TTC549 (cell line): Measurements from ENCODE around the gene ADK.
A peak's percentile ranks its signal among the peaks of the same experiment; 100 is the strongest.
"Not testable (repeated sequence)": the region's sequence is repeated elsewhere in the genome, so short reads cannot be mapped to it uniquely, and the experiment has no call there.

Experiments
- FAIRE-seq: peaks from 2 replicates; lab custom pipeline; 2012; peaks lifted over from hg19 to GRCh38; lab: Jason Lieb, UNC

Gene ADK

DNA sequence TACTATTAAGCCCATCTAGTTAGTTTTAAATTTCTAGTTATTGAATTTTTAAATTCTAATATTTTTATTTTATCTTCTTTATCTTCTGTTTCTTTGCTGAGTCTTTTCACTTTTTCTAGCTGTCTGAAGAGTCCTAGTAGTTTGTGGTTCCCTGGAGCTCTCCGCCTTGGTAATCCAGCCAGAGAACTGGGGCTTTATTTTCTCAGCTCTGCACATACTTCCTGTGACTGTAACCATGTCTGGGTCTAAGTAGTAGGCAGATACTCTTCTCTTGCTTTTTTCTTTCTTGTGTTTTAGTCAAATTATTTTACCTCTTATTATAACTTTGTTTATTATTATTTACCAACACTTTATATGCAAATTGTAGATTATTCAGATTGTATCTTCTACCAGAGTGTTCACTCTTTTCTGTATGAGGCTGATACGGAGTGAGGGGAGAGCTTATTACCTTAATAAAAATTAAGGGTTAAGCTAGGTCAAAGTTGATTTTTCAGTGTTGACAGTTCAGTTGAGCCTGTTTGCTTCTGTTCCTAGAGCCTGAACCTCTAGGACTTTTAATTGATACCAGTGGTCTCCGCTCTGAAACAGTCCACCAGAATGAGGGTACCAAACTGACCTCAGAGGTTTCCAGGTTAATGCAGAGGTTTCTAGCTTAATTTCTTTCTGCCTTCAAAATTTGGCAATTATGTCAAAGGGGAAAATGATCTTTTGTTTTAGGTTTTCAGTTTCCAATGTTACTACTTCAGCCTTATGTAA lies 155.4 kb downstream of the ADK start:
- no peak for FAIRE-seq

DNA sequence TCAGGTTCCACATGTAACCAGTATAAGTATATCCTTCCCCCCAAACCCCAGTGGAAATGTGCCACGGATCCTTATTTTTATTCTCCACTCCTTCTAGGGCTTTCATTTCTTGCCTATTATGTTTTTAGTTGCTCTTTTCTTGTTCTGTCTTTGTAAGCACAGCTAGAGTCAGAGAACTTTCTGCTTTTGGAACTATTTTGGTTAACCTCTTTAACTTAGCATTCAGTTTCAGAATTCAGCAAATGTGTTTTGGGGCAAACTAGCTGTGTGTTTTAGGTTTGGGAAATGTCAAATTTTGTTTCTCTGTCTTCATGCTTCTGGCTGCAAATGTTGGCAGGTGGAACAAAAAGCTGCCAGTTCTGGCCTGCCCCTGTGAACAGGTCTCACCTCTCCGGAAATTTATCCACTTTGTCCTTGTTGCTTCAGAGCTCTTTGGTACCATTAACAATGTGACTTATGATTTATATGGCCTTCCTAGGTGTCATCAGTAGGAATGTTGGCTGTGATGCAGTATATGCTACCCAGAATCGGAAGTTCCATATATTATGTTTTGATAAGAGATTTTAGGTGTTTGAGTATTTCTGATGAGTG lies 156.1 kb downstream of the ADK start:
- FAIRE-seq, result no peak

GRCh38 chr10:74310652-74311257 lies 159.7 kb downstream of the ADK start:
- no peak for FAIRE-seq

DNA sequence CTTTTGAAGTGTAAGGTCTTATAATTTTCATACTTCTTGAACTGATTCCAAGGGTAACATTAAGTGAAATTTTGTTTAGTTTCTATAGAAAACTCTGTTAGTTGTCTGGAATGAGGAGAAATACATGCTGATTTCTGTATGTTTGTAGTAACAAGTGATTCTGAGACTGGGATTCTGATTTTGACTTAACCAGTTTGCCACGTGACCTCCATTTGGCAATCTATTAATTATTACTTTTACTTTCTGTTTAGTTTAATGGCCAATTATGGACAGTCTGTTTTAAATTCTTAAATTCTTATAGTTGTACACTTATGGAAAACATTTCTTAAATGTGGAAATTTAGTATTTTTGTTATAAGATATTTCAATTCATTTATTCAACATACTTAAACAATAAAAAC lies 163.1 kb downstream of the ADK start:
- FAIRE-seq, result peak; percentile 22

GRCh38 chr10:74320026-74320425 lies 169.0 kb downstream of the ADK start:
- no peak for FAIRE-seq

GRCh38 chr10:74320717-74321116 lies 169.7 kb downstream of the ADK start:
- no peak for FAIRE-seq

- no peak for FAIRE-seq
Measured at GRCh38 chr10:74322141-74322540, 171.1 kb downstream of the ADK start.

GRCh38 chr10:74322565-74322964 lies 171.5 kb downstream of the ADK start:
- FAIRE-seq, result no peak

DNA sequence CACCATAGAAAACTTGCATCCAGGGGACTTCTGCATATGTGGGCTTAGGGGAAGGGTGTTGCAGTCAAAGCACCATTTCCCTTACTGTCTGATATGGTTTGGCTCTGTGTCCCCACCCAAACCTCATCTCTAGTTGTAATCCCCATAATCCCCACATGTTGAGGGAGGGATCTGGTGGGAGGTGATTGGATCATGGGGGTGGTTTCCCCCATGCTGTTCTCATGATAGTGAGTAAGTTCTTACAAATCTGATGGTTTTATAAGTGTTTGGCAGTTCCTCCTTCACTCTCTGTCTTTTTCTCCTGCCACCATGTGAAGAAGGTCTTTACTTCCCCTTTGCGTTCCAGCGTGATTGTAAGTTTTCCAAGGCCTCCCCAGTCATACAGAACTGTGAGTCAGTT lies 177.4 kb downstream of the ADK start:
- FAIRE-seq, result no peak

DNA sequence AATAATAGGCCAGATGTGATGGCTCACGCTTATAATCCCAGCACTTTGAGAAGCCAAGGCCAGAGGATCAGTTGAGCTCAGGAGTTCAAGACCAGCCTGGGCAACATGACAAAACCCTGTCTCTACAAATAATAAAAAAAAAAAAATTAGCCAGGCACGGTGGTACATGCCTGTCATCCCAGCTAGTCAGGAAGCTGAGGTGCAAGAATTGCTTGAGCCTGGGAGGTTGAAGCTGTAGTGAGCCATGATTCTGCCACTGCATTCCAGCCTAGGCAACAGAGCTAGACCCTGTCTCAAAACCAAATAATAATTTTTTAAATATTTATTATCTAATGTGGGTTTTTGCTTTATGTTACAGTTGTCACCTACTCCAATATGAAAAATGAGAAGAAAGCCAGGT lies 178.9 kb downstream of the ADK start:
- FAIRE-seq, result no peak

GRCh38 chr10:74330646-74331045 lies 179.6 kb downstream of the ADK start:
- FAIRE-seq, result no peak

GRCh38 chr10:74332398-74332797 lies 181.4 kb downstream of the ADK start:
- no peak for FAIRE-seq

DNA sequence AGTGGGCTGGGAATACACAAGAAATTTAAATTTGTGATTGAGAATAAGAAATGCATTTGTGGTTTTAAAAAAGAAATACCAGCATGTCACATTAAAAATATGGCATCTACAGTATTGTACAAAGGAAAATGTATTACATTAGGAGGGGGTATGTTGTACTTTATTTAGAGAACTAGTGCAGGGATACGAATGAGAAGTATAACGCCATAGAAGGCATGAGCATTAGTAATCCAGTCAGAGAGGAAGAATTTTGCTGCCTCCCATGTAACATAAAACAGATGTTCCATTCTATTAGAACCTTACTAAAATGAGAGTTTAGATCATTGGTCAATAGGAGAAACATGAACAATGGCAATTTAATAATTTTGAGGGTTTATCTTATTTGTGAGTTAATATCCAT lies 182.2 kb downstream of the ADK start:
- FAIRE-seq, result no peak

DNA sequence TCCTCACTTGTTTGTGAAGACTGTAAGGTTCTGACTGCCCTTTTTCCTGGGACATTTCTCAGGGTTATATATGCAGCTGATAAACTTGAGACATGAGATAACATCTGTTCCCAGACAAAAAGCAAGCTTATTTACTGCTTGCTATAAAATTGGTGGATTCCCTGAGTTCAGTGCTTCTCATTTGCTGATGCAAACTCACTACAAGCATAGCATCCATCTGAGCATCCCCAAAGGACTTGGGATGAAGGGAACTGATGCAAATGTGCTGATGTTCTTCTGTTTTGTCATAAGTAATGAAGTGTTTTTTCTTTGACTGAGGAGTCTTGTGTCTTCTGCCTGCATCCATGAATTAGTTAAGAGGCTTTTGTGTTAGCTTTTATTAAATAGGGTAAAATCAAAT lies 183.2 kb downstream of the ADK start:
- no peak for FAIRE-seq

DNA sequence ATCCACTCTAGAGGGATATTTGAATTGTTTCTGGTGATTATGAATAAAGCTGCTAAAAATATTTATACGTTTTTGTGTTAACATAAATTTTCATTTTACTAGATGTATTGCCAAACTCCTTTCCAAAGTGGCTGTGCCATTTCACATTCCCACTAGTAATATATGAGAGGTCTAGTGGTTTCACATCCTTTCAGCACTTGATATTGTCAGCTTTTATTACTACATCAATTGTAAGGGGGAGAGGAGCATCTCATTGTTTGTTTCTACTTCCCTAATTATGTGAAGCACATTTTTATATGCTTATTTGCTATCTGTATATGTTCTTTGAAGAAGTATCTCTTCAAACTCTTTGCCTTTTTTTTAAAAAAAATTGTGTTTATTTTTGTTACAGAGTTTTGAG lies 184.5 kb downstream of the ADK start:
- FAIRE-seq, result no peak

- no peak for FAIRE-seq
Measured at GRCh38 chr10:74337330-74338016, 186.5 kb downstream of the ADK start.

DNA sequence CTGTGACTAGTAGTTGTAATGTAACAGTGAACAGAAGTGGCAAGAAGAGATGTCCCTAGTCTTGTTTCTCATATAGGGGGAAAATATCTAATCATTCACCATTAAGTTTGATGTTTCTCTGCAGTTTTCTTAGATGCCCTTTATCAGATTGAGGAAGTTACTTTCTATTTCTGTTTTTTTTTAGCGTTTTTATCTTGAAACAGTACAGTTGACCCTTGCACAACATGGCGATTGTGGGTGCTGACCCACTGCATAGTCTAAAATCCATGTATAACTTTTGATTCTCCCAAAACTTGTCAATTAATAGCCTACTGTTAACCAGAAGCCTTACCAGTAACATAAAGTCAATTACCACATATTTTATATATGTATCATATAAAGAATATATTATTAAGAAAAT lies 192.0 kb downstream of the ADK start:
- no peak for FAIRE-seq

GRCh38 chr10:74343804-74344203 lies 192.8 kb downstream of the ADK start:
- no peak for FAIRE-seq

DNA sequence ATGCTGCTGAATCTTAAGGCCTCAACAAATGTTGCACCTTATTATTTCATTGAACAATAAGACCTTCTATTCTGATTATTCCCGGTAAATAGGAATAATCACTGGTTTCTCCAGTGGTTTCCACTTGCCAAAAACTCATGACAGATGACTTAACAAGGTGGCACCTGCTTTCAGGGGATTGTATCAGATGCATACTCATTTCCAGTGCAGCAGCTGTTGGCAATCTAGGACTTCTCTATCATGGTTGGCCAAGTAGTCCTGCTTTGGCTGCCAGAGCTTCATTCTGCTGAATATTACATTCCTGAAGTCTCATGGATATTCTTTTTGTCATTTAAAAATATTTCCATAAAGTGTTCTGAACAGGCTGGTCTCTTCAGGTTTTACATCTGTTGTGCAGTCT lies 193.3 kb downstream of the ADK start:
- no peak for FAIRE-seq

- no peak for FAIRE-seq
Measured at GRCh38 chr10:74347522-74347921, 196.5 kb downstream of the ADK start.

- not testable (repeated sequence) for FAIRE-seq
Measured at GRCh38 chr10:74353021-74353420, 202.0 kb downstream of the ADK start.

DNA sequence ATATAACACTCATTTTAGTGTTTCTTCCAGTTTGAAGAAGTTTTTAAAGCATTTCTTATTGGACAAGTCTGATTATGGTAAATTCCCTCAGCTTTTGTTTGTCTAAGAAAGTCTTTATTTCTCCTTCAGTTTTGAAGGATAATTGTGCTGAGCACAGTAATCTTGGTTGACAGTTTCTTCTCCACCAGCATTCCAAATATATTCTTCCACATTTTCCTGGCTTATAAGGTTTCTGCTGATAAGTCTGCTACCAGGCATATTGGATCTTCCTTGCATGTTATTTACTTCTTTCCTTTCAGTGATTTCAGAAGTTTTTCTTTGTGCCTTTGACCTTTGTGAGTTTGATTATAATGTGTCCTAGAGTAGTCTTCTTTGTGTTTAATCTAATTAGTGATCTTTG lies 210.7 kb downstream of the ADK start:
- FAIRE-seq, result no peak

GRCh38 chr10:74363727-74364126 lies 212.7 kb downstream of the ADK start:
- no peak for FAIRE-seq
